Testis (tissue), 2 donors: ENCODE results near the gene PTHLH.

Experiments used
- POLR2A ChIP-seq: fragments of 450-650 bp; IDR thresholded peaks from one replicate; pipeline ENCODE4 v1.6.1; 2017; ENCODE audit warnings: antibody characterized with exemption, mild to moderate bottlenecking, moderate library complexity
- TF ChIP-seq, protein P1 (sequence below), 3 experiments: fragments of 450-650 bp in 2 of 3; fragments of 200-600 bp in 1 of 3; sonication (generic) in 1 of 3; IDR thresholded peaks; one replicate each; pipeline ENCODE4 v1.5.1; 2016 to 2019; ENCODE audit warnings: antibody characterized with exemption in 3 of 3, mild to moderate bottlenecking in 2 of 3, moderate library complexity in 1 of 3

DNA sequence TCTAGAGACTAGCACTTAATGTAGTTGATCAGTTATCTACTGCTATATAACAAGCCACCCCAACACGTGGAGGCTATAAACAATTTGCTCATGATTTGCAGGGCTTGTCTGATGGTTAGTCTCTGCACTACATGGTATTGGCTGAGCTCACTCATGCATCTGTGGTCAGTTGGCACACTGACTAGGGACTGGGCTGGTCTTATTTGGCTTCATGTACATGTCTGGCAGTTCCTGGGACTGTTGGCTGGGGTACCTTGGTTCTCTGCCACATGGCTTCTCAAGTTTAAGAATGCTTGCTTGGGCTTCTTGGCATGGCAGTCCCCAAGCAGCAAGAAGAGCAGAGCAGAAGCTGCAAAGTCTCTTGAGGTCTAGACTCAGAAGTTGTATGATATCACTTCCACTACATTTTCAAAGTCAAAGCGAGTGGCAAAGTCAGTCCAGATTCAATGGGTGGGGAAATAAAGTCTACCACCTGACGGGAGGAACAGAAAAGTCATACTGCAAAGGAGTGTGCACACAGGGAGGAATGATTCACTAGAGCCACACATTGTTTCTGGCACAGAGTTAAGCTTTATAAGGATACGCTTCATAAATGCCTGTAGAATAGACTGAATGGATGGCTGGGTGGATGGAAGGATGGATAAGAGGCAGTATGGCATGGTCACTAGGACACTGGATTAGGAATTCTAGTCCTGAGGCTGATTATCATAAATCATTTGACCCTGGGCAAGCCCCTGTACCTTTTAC lies 44.8 kb upstream of the PTHLH start:
- TF ChIP-seq, protein P1, sequence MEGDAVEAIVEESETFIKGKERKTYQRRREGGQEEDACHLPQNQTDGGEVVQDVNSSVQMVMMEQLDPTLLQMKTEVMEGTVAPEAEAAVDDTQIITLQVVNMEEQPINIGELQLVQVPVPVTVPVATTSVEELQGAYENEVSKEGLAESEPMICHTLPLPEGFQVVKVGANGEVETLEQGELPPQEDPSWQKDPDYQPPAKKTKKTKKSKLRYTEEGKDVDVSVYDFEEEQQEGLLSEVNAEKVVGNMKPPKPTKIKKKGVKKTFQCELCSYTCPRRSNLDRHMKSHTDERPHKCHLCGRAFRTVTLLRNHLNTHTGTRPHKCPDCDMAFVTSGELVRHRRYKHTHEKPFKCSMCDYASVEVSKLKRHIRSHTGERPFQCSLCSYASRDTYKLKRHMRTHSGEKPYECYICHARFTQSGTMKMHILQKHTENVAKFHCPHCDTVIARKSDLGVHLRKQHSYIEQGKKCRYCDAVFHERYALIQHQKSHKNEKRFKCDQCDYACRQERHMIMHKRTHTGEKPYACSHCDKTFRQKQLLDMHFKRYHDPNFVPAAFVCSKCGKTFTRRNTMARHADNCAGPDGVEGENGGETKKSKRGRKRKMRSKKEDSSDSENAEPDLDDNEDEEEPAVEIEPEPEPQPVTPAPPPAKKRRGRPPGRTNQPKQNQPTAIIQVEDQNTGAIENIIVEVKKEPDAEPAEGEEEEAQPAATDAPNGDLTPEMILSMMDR (IDR thresholded peaks at IDR 0.05): no peak
- no peak for TF ChIP-seq POLR2A
